Motor neuron (in vitro differentiated cells): ENCODE data around the gene BAIAP3. TPM values are rescaled to one million over a fixed set of nuclear protein-coding genes. Genes with fewer than 3 reads are reported as not detected.
A peak's percentile ranks its signal among the peaks of the same experiment; 100 is the strongest.
"Not testable (repeated sequence)": the region's sequence is repeated elsewhere in the genome, so short reads cannot be mapped to it uniquely, and the experiment has no call there.

Experiments used
- ATAC-seq, 8 experiments: fragments of 200-7000 bp; cut with Tn5 transposase; replicated peaks in 6 of 8; 2 replicates each; pipeline ENCODE4 v1.8.0; 2021; ENCODE audit warnings: mild to moderate bottlenecking in 8 of 8, moderate library complexity in 8 of 8
- H3K27ac ChIP-seq, 2 donors: fragments of 250-450 bp; sonication (Bioruptor Pico); 2 replicates each; pipeline ENCODE4 v1.9.0; 2021; ENCODE audit warnings: antibody characterized with exemption in 2 of 2, mild to moderate bottlenecking in 2 of 2, moderate library complexity in 1 of 2
- H3K4me1 ChIP-seq, 2 donors: fragments of 250-450 bp; sonication (Bioruptor Pico); replicated peaks in 1 of 2; 2 replicates each; pipeline ENCODE4 v1.6.1; 2021; ENCODE audit warnings: antibody characterized with exemption in 2 of 2, mild to moderate bottlenecking in 2 of 2, moderate library complexity in 1 of 2
- H3K4me3 ChIP-seq, 5 donors: fragments of 250-450 bp; sonication (Bioruptor Pico); 2 replicates each; pipeline ENCODE4 v1.9.0; 2021; ENCODE audit warnings: antibody characterized with exemption in 5 of 5, mild to moderate bottlenecking in 5 of 5, moderate library complexity in 4 of 5
- WGBS, 10 experiments: fragments of 450-650 bp; shearing (Covaris generic); methylation state at CpG; one replicate each; pipeline ENCODE4 v1.0.0; 2022; 5-methylcytosine and 5-hydroxymethylcytosine counted together
- in situ Hi-C, 9 experiments: fragments of 400-800 bp; cut with MboI; loops; one replicate each; pipeline ENCODE4 v1.15.0; 2021; ENCODE audit warnings: low sequenced_read_pairs in 9 of 9, low pct_unique_long_range_greater_than_20kb in 2 of 9; ENCODE audit not compliant: unreplicated experiment in 9 of 9
- total RNA-seq, 8 experiments: library from RNA; unstranded; fragments of 300-600 nt; gene quantifications; 2 replicates each; pipeline versions ENCODE4 v1.2.3 to v1.2.4, GENCODE V29; 2022

Gene BAIAP3
- total RNA-seq, 8 experiments from 2014 or later = 0.40 to 85.8 (median 4.7) TPM

DNA sequence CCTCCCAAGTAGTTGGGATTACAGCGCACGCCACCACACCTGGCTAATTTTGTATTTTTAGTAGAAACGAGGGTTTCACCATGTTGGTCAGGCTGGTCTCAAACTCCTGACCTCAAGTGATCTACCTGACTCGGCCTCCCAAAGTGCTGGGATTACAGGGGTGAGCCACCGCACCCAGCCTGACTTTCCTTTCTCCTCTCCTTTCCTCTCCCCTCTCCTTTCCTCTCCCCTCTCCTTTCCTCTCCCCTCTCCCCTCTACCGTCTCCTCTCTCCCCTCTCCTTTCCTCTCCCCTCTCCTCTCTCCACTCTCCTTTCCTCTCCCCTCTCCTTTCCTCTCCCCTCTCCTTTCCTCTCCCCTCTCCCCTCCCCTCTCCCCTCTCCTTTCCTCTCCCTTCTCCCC lies 41.2 kb upstream of the BAIAP3 start:
- 90 to 100% methylated on average over 1 to 2 of the region's 6 CpGs; no CpG with 5 or more reads in 8 of the 10 experiments for WGBS, 10 experiments
- not testable (repeated sequence) for H3K4me3 ChIP-seq, H3K27ac ChIP-seq

DNA sequence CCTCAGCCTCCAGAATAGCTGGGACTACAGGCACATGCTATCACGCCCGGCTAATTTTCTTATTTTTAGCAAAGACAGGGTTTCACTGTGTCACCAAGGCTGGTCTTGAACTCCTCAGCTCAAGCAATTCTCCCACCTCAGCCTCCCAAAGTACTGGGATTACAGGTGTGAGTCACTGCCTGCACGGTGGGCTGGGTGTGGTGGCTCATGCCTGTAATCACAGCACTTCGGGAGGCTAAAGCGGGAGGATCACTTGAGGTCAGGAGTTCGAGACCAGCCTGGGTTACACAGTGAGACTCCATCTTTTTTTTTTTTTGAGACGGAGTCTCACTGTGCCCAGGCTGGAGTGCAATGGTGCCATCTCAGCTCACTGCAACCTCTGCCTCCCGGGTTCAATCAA lies 40.6 kb upstream of the BAIAP3 start:
- WGBS, 10 experiments = 17 to 100% (median 83%) methylated on average over 1 to 4 of the region's 8 CpGs; no CpG with 5 or more reads in 2 of the 10 experiments
- H3K4me3 ChIP-seq, ATAC-seq, H3K27ac ChIP-seq, in situ Hi-C loops: not testable (repeated sequence)
- peaks cover 12 to 19% of the 10 kb centered on the region in 2 donors for H3K4me1 ChIP-seq

More for the DNA sequence above, 41.2 kb upstream of the BAIAP3 start:
- ATAC-seq, in situ Hi-C loops: not testable (repeated sequence)
- H3K4me1 ChIP-seq = peaks cover 12 to 19% of the 10 kb centered on the region in 2 donors

DNA sequence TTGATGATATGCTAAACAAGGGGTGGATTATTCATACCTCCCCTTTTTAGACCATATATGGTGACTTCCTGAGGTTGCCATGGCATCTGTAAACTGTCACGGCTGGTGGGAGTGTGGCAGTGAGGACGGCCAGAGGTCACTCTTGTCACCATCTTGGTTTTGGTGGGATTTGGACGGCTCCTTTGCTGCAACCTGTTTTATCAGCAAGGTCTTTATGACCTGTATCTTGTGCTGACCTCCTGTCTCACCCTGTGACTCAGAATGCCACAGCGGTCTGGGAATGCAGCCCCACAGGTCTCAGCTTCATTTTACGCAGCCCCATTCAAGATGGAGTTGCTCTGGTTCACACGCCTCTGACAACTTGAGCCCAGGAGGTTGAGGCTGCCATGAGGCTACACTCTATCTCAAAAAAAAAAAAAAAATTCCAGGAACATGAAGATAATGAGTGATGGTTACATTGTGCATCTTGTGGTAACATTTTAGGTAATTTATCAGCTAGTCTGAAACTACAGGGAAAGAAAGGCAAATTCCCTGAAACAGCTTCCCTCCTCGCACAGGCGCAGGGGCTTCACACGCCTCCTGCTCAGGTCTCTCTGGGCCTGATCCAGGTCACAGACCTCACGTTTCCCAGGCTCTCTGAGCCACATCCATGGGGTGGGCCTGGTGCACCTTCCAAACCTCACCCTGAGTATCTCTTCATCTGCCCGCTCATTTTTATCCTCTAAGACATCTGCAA lies 39.4 kb upstream of the BAIAP3 start:
- 33 to 100% (median 81%) methylated on average over 1 to 8 of the region's 11 CpGs; no CpG with 5 or more reads in 2 of the 10 experiments for WGBS, 10 experiments
- in situ Hi-C loops = no loop called here
- H3K4me1 ChIP-seq = peaks cover 10 to 14% of the 10 kb centered on the region in 2 donors
- H3K27ac ChIP-seq = no peak overlapping the region
- H3K4me3 ChIP-seq = no peak overlapping the region
- no peak for ATAC-seq

DNA sequence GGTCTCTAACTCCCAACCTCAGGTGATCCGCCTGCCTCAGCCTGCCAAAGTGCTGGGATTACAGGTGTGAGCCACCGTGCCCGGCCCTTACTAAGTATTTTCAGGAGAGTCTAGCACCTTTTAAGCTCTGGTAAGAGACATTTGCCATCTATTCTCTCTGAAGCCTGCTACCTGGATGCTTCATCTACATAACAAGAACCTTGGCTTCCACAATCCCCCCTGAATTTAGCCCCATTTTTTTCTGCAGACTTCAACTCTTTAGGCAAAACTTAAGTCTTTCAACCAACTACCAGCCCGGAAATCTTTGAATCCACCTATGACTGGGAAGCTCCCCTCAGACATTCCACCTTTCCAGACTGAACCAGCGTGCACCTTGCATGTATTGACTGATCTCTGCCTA lies 38.0 kb upstream of the BAIAP3 start:
- no peak overlapping the region for H3K27ac ChIP-seq
- ATAC-seq = no peak
- H3K4me3 ChIP-seq = no peak overlapping the region
- WGBS, 10 experiments = 0 to 92% (median 31%) methylated on average over 1 to 5 of the region's 5 CpGs; no CpG with 5 or more reads in 2 of the 10 experiments
- in situ Hi-C loops = no loop called here
- H3K4me1 ChIP-seq = peaks cover 0 to 2% of the 10 kb centered on the region in 2 donors

DNA sequence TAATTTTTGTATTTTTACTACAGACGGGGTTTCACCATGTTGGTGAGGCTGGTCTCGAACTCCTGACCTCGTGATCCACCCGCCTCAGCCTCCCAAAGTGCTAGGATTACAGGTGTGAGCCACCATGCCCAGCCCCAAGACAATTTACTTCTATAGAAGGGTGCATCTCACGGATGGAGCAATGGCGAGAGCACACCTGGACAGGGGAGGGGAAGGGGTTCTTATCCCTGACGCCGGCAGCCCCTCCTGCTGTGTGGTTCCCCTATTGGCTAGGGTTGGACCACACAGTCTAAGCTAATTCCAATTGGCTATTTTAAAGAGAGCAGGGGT lies 36.8 kb upstream of the BAIAP3 start:
- WGBS, 10 experiments = 20 to 100% (median 69%) methylated on average over 1 to 5 of the region's 8 CpGs; no CpG with 5 or more reads in 4 of the 10 experiments

DNA sequence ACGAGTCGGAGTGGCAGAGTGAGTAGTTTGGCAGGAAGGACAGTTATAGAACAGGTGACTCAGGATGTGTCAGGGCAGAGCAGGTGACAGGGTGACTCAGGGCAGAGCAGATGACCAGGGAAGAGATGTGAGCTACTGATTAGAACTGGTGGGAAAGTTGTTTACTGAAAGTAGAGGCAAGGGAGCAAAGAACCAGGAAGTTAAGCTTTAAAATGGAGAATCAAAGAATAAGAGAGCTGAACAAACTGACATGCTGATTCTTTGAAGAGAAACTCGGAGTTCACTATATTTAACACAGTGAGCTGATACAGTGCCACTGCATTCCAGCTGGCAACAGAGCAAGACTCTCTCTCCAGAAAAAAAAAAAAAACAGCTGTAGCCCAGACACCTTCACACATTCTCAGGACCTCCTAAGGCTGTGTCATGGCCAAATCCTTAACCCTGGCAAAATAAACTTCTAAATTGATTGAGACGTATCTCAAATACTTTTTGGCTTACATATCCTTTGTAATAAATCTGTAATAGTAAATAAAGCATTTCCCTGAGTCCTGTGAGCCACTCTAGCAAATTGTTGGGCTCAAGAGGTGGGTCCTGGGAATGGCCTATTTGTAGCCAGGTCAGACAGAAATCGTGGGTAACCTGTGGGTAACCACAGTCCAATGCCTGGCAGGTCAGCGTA lies 36.3 kb upstream of the BAIAP3 start:
- in situ Hi-C loops = no loop called here
- Histone ChIP-seq H3K4me1 (peaks cover 0 to 7% of the 10 kb centered on the region in 2 donors), H3K27ac (no peak overlapping the region), H3K4me3 (no peak overlapping the region)
- ATAC-seq = peak in 4 of 8 experiments; percentile 14 to 52 (median 25)
- 20 to 72% (median 52%) methylated on average over 1 to 6 of the region's 6 CpGs; no CpG with 5 or more reads in 1 of the 10 experiments for WGBS, 10 experiments

More for the DNA sequence above, 36.8 kb upstream of the BAIAP3 start:
- H3K4me3 ChIP-seq, H3K27ac ChIP-seq, ATAC-seq, H3K4me1 ChIP-seq, in situ Hi-C loops: not testable (repeated sequence)

DNA sequence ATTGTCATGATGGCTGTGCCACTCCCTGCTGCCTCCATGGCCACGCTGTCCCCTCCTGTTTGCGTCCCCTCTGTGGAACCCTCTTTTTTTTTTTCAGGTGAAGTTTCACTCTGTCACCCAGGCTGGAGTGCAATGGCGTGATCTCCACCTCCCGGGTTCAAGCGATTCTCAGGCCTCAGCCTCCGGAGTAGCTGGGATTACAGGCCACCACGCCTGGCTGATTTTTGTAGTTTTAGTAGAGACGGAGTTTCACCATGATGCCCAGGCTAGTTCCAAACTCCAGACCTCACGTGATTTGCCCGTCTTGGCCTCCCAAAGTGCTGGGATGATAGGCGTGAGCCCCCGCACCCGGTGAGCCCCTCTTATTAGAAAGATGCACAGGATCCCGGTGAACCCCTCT lies 35.0 kb upstream of the BAIAP3 start:
- in situ Hi-C loops = no loop called here

DNA sequence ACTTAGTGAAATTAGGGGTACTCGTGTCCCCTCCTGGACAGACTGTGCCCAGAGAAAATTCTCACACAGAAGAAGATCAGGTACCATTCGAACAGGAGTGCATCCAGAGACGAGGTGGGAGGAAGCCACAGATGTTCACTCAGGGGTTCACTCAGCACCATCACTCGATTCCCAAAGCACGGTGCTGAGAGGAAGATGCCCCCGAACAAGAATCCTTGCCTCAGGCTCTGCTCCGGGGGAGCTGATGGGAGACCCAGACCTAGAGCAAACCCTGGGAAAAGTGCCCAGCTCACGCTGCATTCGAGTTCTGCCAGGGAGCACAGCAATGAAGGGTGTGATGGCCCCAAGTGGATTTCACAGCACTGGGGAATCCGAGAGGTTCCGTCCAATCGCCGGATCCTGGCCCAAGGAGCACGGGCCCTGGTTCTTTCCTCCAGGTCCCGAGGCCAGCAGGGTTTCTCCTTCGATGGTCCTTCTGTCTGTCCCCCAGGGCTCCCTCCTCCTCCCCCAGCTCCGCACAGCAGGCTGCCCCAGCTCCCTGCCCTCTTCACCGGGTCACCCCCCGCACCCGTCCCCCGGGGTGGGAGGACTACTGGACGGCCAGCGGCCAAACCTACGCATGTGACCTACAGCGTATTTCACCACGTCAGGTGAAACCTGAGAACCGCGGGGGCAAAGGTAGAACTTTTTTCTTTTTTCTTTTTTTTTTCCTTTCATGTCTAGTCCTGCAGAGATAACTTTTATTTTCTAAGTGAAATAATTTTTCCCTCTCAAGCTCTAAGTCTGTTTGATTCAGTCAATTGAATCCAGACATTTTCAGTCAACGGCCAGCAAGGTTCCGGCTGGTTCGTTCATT lies 34.2 kb upstream of the BAIAP3 start:
- Histone ChIP-seq H3K27ac (no peak overlapping the region), H3K4me3 (no peak overlapping the region), H3K4me1 (peaks cover 0 to 7% of the 10 kb centered on the region in 2 donors)
- ATAC-seq = no peak
- 4 to 100% (median 65%) methylated on average over 2 to 13 of the region's 31 CpGs; no CpG with 5 or more reads in 1 of the 10 experiments for WGBS, 10 experiments
- in situ Hi-C loops = no loop called here

More for the DNA sequence above, 35.0 kb upstream of the BAIAP3 start:
- Histone ChIP-seq H3K27ac (no peak overlapping the region), H3K4me3 (no peak overlapping the region), H3K4me1 (peaks cover 0 to 7% of the 10 kb centered on the region in 2 donors)
- WGBS, 10 experiments = 72 to 98% (median 81%) methylated on average over 2 to 11 of the region's 14 CpGs; no CpG with 5 or more reads in 1 of the 10 experiments
- ATAC-seq = no peak

DNA sequence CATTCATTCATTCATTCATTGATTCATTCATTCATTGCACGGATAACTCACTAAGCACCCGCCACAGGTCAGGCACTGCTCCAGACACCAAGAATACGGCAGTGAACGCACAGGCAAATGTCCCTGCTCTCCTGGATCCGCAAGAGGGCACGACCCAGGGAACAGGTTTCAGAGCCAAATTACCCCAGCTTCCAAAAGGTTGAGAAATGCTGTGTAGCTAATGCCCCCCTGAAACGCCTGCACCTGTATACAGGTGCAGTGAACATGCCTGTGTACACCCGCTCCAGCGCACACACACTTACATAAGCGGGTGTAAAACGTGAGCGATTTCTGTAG lies 33.6 kb upstream of the BAIAP3 start:
- H3K4me3 ChIP-seq = no peak overlapping the region
- peaks cover 0 to 7% of the 10 kb centered on the region in 2 donors for H3K4me1 ChIP-seq
- no peak for ATAC-seq
- in situ Hi-C loops = no loop called here
- 35 to 97% (median 62%) methylated on average over 2 to 7 of the region's 12 CpGs; no CpG with 5 or more reads in 1 of the 10 experiments for WGBS, 10 experiments
- no peak overlapping the region for H3K27ac ChIP-seq

DNA sequence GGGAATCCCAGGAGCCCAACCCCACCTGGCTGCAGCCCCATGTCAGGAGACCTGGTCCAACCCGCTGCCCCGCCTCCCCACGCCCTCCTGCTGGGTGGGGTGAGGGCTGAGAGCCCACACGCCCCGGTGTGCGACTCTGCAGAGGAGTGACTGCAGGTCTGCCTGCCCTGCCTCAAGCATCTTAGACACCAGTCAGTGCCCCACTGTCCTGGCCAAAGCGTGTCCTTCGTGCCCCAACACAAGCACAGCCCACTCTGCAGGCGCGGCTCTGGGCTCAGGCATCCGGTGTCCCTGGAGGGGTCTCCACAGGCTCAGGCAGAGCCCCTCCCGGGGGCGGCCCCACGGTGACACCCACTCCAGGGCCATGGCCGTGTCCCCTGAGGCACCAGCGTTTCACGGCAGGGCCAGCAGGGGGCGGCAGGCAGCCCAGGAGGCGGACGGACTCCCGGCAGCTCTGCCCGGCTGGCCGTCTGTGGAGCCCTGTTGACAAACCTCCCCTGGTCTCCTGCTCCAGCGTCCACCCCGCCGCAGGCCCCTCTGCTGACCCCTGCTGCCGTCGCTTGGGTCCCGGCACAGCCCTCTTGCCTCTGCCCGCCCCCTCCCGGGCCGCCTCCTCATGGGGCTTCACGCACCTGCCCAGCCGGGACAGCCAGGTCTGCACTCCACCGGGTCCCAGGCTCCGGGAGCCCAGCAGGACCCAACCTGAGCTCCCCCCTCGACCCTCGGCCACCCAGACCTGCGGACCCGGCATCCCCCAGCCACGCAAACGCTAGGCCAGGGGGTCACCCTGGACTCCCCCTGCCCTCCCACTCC lies 32.6 kb upstream of the BAIAP3 start:
- Histone ChIP-seq H3K27ac (no peak overlapping the region), H3K4me1 (peaks cover 0 to 7% of the 10 kb centered on the region in 2 donors), H3K4me3 (no peak overlapping the region)
- peak; percentile 81 to 97 (median 87) for ATAC-seq
- 5% methylated on average over 4 of the region's 42 CpGs; no CpG with 5 or more reads in 9 of the 10 experiments for WGBS, 10 experiments
- in situ Hi-C loops = no loop called here

DNA sequence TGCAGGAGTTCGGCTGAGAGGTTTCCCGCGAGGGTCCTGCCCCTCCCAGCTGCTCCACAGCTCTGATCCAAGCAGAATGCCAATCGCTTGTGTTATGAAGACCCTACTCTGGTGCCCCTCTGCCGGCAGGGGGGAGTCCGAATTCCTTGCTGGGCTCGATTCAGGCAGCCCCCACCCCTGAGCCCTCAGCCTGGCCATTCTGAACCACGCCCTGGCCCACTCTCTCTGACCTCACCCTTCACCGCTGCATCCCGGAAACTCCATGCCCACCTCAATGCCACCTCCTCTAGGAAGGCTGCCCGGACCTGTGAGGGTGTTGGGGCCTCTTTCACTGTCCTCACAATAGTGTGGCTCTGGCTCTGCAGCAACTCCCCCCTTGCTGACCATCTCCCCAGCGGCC lies 31.9 kb upstream of the BAIAP3 start:
- WGBS, 10 experiments = 55 to 100% (median 60%) methylated on average over 1 to 3 of the region's 12 CpGs; no CpG with 5 or more reads in 7 of the 10 experiments
- ATAC-seq = no peak
- no peak overlapping the region for H3K4me3 ChIP-seq
- no peak overlapping the region for H3K27ac ChIP-seq
- in situ Hi-C loops = no loop called here
- peaks cover 0 to 7% of the 10 kb centered on the region in 2 donors for H3K4me1 ChIP-seq

DNA sequence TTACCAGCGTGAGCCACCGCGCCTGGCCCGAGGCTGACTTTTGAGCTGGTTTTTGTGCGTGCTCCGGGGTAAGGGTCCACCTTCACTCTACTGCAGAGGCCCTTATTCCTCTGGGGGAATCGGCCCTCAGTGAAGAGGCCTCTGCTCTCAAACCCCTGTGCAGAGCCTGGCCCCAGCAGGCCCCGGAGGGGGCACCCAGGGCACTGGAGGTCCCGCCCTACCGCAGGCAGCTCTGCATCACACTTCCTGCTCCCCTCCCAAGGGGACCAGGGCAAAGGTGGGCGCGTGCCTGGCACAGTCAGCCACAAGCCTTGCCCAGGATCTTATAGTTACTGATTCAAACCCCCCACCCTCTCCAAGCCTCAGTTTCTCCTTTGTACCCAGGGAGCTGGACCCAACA lies 27.6 kb upstream of the BAIAP3 start:
- H3K27ac ChIP-seq = no peak overlapping the region
- WGBS, 10 experiments = 50 to 100% (median 57%) methylated on average over 1 to 5 of the region's 12 CpGs; no CpG with 5 or more reads in 6 of the 10 experiments
- in situ Hi-C loops = no loop called here
- H3K4me3 ChIP-seq = no peak overlapping the region
- ATAC-seq = no peak
- peaks cover 2 to 7% of the 10 kb centered on the region in 2 donors for H3K4me1 ChIP-seq
